Muscle layer of colon (tissue), 2 donors: ENCODE data around the gene IQCC.
A peak's percentile ranks its signal among the peaks of the same experiment; 100 is the strongest.

Experiments used
- H3K27ac ChIP-seq: one replicate; pipeline ENCODE4 v1.7.0; 2013; ENCODE audit warnings: low read depth, mild to moderate bottlenecking, low read length, moderate library complexity
- H3K27me3 ChIP-seq, 2 donors: one replicate each; pipeline ENCODE4 v1.7.0; 2013; ENCODE audit warnings: low read length in 2 of 2, mild to moderate bottlenecking in 2 of 2; ENCODE audit not compliant: insufficient read depth in 2 of 2, control insufficient read depth in 1 of 2
- H3K36me3 ChIP-seq: one replicate; pipeline ENCODE4 v1.7.0; 2013; ENCODE audit warnings: mild to moderate bottlenecking, low read length; ENCODE audit not compliant: insufficient read depth
- H3K4me1 ChIP-seq: one replicate; pipeline ENCODE4 v1.7.0; 2013; ENCODE audit warnings: mild to moderate bottlenecking, low read length; ENCODE audit not compliant: insufficient read depth
- H3K4me3 ChIP-seq, 2 donors: one replicate each; pipeline ENCODE4 v1.7.0; 2013; ENCODE audit warnings: low read length in 2 of 2, low read depth in 1 of 2, mild to moderate bottlenecking in 1 of 2, moderate library complexity in 1 of 2
- H3K9ac ChIP-seq: one replicate; pipeline ENCODE4 v1.7.0; 2013; ENCODE audit warnings: low read length
- H3K9me3 ChIP-seq: one replicate; pipeline ENCODE4 v1.7.0; 2013; ENCODE audit warnings: mild to moderate bottlenecking, low read length
- donor health status: abdominal sarcoma.
- donor health status: Adenocarcinoma of cecum.

The IQCC gene

DNA sequence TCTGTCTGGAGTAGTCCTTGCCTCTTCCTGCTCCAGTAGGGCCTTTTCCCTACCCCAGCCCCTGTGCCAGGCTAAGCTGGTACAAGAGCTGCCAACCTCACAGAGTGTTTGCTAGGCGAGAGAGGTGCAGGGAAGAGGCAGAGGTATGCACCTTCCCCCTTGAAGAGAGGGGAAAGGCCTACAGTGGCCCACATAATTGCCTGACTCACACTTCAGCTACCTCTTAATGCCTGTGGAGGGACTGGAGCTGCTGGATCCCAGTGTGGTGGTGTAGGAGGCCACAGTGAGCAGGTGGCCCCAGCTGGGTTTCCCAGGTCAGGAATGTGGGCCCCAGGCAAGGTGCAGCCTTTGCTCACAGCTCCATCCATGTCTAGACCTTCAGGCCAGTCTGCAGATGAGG, 8.4 kb upstream of the IQCC start:
- Histone ChIP-seq H3K27ac (no peak overlapping the region), H3K36me3 (peaks cover 52% of the 10 kb centered on the region), H3K4me3 (no peak overlapping the region), H3K9me3 (no peaks in the 10 kb centered on the region), H3K4me1 (peaks cover 20% of the 10 kb centered on the region), H3K27me3 (no peaks in the 10 kb centered on the region), H3K9ac (no peak overlapping the region)

DNA sequence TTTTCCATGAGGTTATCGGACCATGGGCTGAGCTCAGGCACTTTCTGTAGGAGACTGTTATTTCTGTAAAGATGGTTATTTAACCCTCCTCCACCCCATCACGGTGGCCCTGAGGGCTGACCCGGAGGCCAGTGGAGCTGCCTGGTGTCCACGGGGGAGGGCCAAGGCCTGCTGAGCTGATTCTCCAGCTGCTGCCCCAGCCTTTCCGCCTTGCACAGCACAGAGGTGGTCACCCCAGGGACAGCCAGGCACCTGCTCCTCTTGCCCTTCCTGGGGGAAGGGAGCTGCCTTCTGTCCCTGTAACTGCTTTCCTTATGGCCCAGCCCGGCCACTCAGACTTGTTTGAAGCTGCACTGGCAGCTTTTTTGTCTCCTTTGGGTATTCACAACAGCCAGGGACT, 7.6 kb upstream of the IQCC start:
- Histone ChIP-seq H3K9ac (no peak overlapping the region), H3K4me1 (peaks cover 21% of the 10 kb centered on the region), H3K27me3 (no peaks in the 10 kb centered on the region), H3K9me3 (no peaks in the 10 kb centered on the region), H3K4me3 (no peak overlapping the region), H3K36me3 (peaks cover 45% of the 10 kb centered on the region), H3K27ac (no peak overlapping the region)

DNA sequence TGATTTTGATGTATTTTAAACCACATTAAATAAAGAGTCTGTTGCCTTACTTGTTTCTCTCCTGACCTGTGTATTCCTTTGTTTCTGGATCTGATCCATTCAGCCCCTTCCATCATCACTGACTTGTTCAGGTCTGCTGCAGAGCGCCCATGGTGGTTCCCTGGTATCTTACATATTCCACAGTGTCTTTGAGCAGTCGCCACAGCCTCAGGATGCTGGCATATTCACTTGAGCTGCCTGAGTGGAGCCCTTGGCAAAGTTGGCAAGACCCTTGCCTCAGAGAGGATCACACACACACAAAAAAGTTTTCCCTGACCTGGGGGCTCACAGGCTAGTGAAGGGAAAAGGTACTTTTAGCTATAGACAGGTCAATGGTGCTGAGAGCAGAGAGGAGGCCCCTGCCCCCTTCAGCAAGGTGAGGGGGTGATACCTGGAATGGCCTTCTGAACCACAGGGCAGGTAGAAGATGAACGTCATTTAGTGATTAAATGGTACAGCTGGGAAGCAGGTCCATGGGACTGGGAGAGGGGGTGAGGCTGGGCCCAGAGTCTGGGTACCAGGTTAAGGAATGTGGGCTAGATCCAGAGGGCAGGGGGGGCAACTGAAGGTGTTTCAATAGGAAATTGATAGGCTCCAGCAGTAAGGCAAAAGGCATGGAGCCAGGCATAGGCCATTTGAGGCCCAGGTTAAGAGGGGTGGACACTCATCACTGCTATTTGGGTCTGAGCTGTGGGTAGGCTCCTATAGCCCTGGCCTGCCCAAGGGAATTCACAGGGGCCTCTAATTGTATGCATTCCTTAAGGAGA, 7.0 kb upstream of the IQCC start:
- H3K4me1 ChIP-seq: peaks cover 21% of the 10 kb centered on the region
- H3K36me3 ChIP-seq: peaks cover 39% of the 10 kb centered on the region
- no peak overlapping the region for H3K4me3 ChIP-seq
- no peak overlapping the region for H3K9ac ChIP-seq
- H3K9me3 ChIP-seq: no peaks in the 10 kb centered on the region
- H3K27ac ChIP-seq: no peak overlapping the region
- no peaks in the 10 kb centered on the region for H3K27me3 ChIP-seq

DNA sequence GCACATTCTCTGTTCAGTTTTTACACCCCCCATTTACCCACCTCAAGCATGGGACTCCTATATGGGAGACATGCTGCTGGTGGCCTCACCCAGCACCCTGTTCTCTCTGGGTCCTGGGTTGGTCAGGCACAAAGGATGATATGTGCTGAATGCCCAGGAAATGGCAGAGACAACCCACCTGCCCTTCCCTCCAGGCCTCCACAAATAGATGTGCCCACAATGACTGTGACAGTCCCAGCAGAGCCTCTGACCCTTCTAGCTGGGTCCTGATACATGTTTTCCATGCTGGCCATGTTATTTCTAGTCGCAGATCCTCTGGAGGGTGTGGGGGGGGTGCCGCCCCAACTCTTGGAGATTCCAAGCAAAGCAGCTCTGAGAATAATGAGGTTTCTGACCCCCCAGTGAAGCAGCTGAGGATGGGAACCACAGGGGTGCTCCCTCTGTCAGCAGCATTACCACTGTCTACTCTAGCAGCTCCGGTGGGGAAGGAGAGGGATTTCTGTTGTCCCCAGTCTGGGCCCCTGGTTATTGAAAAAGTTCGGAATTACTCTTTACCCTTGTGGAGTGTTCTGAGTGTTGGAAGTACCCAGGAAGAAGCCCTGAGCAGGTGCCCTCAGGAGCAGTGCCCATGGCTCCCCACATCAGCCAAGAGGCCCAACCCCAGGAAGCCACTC, 6.3 kb upstream of the IQCC start:
- H3K9ac ChIP-seq: no peak overlapping the region
- no peak overlapping the region for H3K4me3 ChIP-seq
- peak overlapping the region; percentile 19 for H3K27ac ChIP-seq

DNA sequence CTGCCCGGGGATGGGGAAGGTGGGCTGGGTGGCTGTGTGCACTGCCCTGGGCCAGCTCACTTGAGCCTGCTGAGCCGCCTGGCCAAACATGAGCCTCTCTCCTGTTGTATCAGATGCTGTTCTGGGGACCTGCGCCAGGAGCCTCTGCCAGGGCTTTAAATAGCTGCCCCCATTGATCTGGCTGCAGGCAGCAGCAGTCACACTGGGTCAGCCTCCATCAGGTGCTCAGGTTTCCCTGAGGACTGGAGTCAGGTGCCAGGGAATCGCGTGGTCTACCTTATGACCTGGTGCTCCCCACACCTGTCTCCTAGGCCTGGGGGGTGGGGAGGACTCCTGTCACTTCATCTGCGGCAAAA, 5.8 kb upstream of the IQCC start:
- H3K27ac ChIP-seq: peak overlapping the region; percentile 92
- H3K27me3 ChIP-seq: no peaks in the 10 kb centered on the region
- peaks cover 26% of the 10 kb centered on the region for H3K36me3 ChIP-seq
- H3K9ac ChIP-seq: peak overlapping the region; percentile 79
- H3K4me3 ChIP-seq: peak overlapping the region in 1 of 2 donors; percentile 89
- peaks cover 23% of the 10 kb centered on the region for H3K4me1 ChIP-seq
- no peaks in the 10 kb centered on the region for H3K9me3 ChIP-seq

More for the DNA sequence above, 6.3 kb upstream of the IQCC start:
- Histone ChIP-seq H3K9me3 (no peaks in the 10 kb centered on the region), H3K27me3 (no peaks in the 10 kb centered on the region), H3K4me1 (peaks cover 21% of the 10 kb centered on the region), H3K36me3 (peaks cover 31% of the 10 kb centered on the region)

GRCh38 chr1:32200226-32201010, 5.1 kb upstream of the IQCC start, which contains the start of gene CCDC28B:
TSS of gene CCDC28B (plus strand) at chr1:32200595. CDS start at chr1:32201936, 1,341 bp downstream.
- Histone ChIP-seq H3K27me3 (no peaks in the 10 kb centered on the region), H3K4me3 (peak within 1 kb of the TSS; percentile 18 to 89), H3K4me1 (peaks cover 28% of the 10 kb centered on the region), H3K36me3 (peaks cover 19% of the 10 kb centered on the region), H3K9me3 (no peaks in the 10 kb centered on the region), H3K9ac (peak within 1 kb of the TSS; percentile 79), H3K27ac (peak within 1 kb of the TSS; percentile 92)

- no peaks in the 10 kb centered on the region for H3K9me3 ChIP-seq
- H3K9ac ChIP-seq: peak overlapping the region; percentile 79
- peaks cover 32% of the 10 kb centered on the region for H3K4me1 ChIP-seq
- H3K36me3 ChIP-seq: peaks cover 11% of the 10 kb centered on the region
- no peaks in the 10 kb centered on the region for H3K27me3 ChIP-seq
- peak overlapping the region; percentile 92 for H3K27ac ChIP-seq
- peak overlapping the region; percentile 18 to 89 for H3K4me3 ChIP-seq
These were observed 4.2 kb upstream of the IQCC start for GRCh38 chr1:32201011-32201855.

DNA sequence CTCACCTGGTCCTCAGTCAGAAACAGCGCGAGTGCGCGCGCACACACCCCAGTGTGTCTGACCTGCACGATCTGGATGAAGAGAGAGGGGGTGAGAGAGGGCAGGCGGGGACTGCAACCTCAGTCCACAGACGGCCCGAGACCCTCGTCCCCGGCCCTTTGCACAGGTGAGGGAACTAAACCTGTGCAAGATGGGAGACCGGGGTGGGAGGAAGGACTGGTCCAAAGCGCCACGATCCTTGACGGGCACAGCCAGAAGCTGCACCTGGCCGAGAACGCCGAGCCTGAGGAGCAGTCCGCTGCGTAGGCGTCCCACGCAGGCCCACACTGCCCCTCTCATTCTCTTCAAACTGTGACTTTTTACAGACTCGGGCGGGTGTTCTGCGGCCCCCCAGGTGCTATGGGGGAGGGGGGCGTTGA, 519 bp upstream of the IQCC start:
- Histone ChIP-seq H3K9me3 (no peaks in the 10 kb centered on the region), H3K4me3 (peak overlapping the region; percentile 72 to 79), H3K27ac (peak overlapping the region; percentile 78), H3K36me3 (no peaks in the 10 kb centered on the region), H3K27me3 (no peaks in the 10 kb centered on the region), H3K9ac (no peak overlapping the region), H3K4me1 (peaks cover 28% of the 10 kb centered on the region)

GRCh38 chr1:32208469-32208868, 3.0 kb downstream of the IQCC start:
- Histone ChIP-seq H3K9ac (no peak overlapping the region), H3K27me3 (no peaks in the 10 kb centered on the region), H3K4me1 (peaks cover 16% of the 10 kb centered on the region), H3K9me3 (no peaks in the 10 kb centered on the region), H3K4me3 (no peak overlapping the region), H3K27ac (no peak overlapping the region), H3K36me3 (no peaks in the 10 kb centered on the region)

DNA sequence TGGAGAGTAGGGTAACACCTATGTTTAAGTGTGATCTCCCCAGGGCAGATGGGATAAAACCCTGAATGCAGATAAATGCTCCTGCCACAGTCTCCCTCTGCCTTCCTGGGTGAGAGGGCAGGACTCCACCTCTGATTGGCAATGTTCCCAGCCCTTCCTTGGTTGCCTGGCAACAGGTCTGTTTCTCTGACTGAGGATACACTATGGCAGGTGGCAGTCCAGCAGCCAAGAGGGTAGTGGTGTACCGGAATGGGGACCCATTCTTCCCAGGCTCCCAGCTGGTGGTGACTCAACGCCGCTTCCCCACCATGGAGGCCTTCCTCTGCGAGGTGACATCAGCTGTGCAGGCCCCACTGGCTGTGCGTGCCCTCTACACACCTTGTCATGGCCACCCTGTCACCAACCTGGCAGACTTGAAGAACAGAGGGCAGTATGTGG, 3.4 kb downstream of the IQCC start, which contains the start of gene DCDC2B:
TSS of gene DCDC2B (plus strand) at position 199 of the 438 bp plus-strand sequence. CDS start at position 204, 5 bp downstream.
- H3K4me1 ChIP-seq: peaks cover 16% of the 10 kb centered on the region
- no peaks in the 10 kb centered on the region for H3K27me3 ChIP-seq
- no peaks in the 10 kb centered on the region for H3K36me3 ChIP-seq
- H3K27ac ChIP-seq: no peak within 1 kb of the TSS
- H3K9ac ChIP-seq: no peak within 1 kb of the TSS
- no peak within 1 kb of the TSS for H3K4me3 ChIP-seq
- H3K9me3 ChIP-seq: no peaks in the 10 kb centered on the region
